ENCODE measurements around the gene CHD9NB. TPM values are rescaled to one million over a fixed set of nuclear protein-coding genes. Genes with fewer than 3 reads are reported as not detected.
A peak's percentile ranks its signal among the peaks of the same experiment; 100 is the strongest.

The CHD9NB gene
- total RNA-seq, 4 donors from 2014 or later: 0.48 to 5.5 (median 0.86) TPM

- no peak for TF ChIP-seq CTCF (IDR thresholded peaks at IDR 0.05)
- ATAC-seq (ENCODE audit: low FRiP score): no peak
- DNase-seq (ENCODE audit: low spot score): no peak
Measured at GRCh38 chr16:53029971-53030370, 22.7 kb downstream of the CHD9NB start.

- TF ChIP-seq CTCF (IDR thresholded peaks at IDR 0.05): no peak
- DNase-seq (ENCODE audit: low spot score) (no peak), ATAC-seq (ENCODE audit: low FRiP score) (no peak)
Measured at GRCh38 chr16:53024045-53024444, 28.7 kb downstream of the CHD9NB start.

GRCh38 chr16:53022374-53022773 is 30.3 kb downstream of the CHD9NB start:
- ATAC-seq (ENCODE audit: low FRiP score): peak; percentile 50
- no peak for TF ChIP-seq CTCF (IDR thresholded peaks at IDR 0.05)

GRCh38 chr16:53018834-53019416 is 33.8 kb downstream of the CHD9NB start:
- TF ChIP-seq CTCF (IDR thresholded peaks at IDR 0.05): no peak
- DNase-seq (ENCODE audit: low spot score) (no peak), ATAC-seq (ENCODE audit: low FRiP score) (no peak)

More at GRCh38 chr16:53022374-53022773, 30.3 kb downstream of the CHD9NB start:
- DNase-seq (ENCODE audit: low spot score): no peak

- DNase-seq (ENCODE audit: low spot score) (no peak), ATAC-seq (ENCODE audit: low FRiP score) (no peak)
- TF ChIP-seq CTCF (IDR thresholded peaks at IDR 0.05): no peak
Measured at GRCh38 chr16:53014287-53014686, 38.4 kb downstream of the CHD9NB start.

- DNase-seq (ENCODE audit: low spot score) (no peak), ATAC-seq (ENCODE audit: low FRiP score) (no peak)
- TF ChIP-seq CTCF (IDR thresholded peaks at IDR 0.05): no peak
Measured at GRCh38 chr16:53007095-53007494, 45.6 kb downstream of the CHD9NB start.

GRCh38 chr16:52997922-52998321 is 54.8 kb downstream of the CHD9NB start:
- no peak for TF ChIP-seq CTCF (IDR thresholded peaks at IDR 0.05)
- DNase-seq (ENCODE audit: low spot score): no peak
- ATAC-seq (ENCODE audit: low FRiP score): no peak

All from omental fat pad (tissue), 4 donors.